DND-41 (cell line): Measurements from ENCODE around the gene PELI2.

Experiments
- EZH2 ChIP-seq: IDR thresholded peaks from 3 replicates; pipeline ENCODE4 v1.6.1; 2012; ENCODE audit warnings: borderline replicate concordance, low read depth, mild to moderate bottlenecking, moderate library complexity, low read length, inconsistent platforms; ENCODE audit not compliant: severe bottlenecking
- TF ChIP-seq, protein P1 (sequence below): IDR thresholded peaks from 2 replicates; pipeline ENCODE4 v1.5.1; 2012; ENCODE audit warnings: borderline replicate concordance, low read length, moderate library complexity, mild to moderate bottlenecking; ENCODE audit not compliant: poor library complexity, severe bottlenecking; ENCODE audit errors: extremely low read depth

DNA sequence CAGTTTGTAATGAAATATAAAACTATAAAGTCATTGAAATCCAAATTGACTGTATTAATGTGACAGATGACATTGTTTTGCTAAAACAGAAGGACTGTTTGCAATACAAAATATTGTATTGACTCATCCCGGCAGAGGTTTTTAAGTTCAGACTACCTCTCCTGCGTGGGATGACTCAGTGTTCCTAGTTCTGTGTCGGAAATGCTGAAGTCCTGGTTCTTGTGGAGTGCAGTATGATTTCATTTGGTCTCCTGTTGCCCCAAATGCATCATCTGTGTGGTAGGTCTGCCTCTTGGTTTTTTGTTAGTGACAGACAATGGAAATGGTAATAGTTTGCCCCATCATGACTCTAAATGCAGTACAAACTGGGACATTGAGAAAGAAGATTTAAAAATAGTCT, 27.8 kb downstream of the PELI2 start:
- TF ChIP-seq, protein P1, sequence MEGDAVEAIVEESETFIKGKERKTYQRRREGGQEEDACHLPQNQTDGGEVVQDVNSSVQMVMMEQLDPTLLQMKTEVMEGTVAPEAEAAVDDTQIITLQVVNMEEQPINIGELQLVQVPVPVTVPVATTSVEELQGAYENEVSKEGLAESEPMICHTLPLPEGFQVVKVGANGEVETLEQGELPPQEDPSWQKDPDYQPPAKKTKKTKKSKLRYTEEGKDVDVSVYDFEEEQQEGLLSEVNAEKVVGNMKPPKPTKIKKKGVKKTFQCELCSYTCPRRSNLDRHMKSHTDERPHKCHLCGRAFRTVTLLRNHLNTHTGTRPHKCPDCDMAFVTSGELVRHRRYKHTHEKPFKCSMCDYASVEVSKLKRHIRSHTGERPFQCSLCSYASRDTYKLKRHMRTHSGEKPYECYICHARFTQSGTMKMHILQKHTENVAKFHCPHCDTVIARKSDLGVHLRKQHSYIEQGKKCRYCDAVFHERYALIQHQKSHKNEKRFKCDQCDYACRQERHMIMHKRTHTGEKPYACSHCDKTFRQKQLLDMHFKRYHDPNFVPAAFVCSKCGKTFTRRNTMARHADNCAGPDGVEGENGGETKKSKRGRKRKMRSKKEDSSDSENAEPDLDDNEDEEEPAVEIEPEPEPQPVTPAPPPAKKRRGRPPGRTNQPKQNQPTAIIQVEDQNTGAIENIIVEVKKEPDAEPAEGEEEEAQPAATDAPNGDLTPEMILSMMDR, result no peak
- TF ChIP-seq EZH2, result no peak
